ENCODE results near the gene PLAAT3.
"Not testable (repeated sequence)": the region's sequence is repeated elsewhere in the genome, so short reads cannot be mapped to it uniquely, and the experiment has no call there.

PLAAT3 gene
- 2.3 reads per million, percentile 5 among the genes with 10 or more reads in this experiment for total RNA-seq

- DNase-seq: peak; percentile 10
These were observed at the start of gene PLAAT3 for GRCh38 chr11:63614136-63614671. Gene PLAAT3 (minus strand): TSS chr11:63614433. CDS start chr11:63614014, 419 bp downstream.

GRCh38 chr11:63663809-63664208 lies 49.6 kb upstream of the PLAAT3 start:
- no peak for DNase-seq

- DNase-seq: no peak
These were observed 46.7 kb upstream of the PLAAT3 start for GRCh38 chr11:63660972-63661371.

- no peak for DNase-seq
These were observed 38.4 kb upstream of the PLAAT3 start for GRCh38 chr11:63652671-63653070.

- DNase-seq: no peak
These were observed 29.0 kb upstream of the PLAAT3 start for GRCh38 chr11:63643205-63643604.

GRCh38 chr11:63641727-63642126 lies 27.5 kb upstream of the PLAAT3 start:
- no peak for DNase-seq

- no peak for DNase-seq
These were observed 25.1 kb upstream of the PLAAT3 start for GRCh38 chr11:63639199-63639832.

- DNase-seq: not testable (repeated sequence)
These were observed 24.2 kb upstream of the PLAAT3 start for GRCh38 chr11:63638436-63638835.

GRCh38 chr11:63635762-63636465 lies 21.7 kb upstream of the PLAAT3 start:
- DNase-seq: peak; percentile 62

GRCh38 chr11:63629426-63629825 lies 15.2 kb upstream of the PLAAT3 start:
- no peak for DNase-seq

GRCh38 chr11:63623513-63624140 lies 9.4 kb upstream of the PLAAT3 start:
- no peak for DNase-seq

- DNase-seq: no peak
These were observed 8.1 kb upstream of the PLAAT3 start for GRCh38 chr11:63622323-63622722.

GRCh38 chr11:63621071-63621470 lies 6.8 kb upstream of the PLAAT3 start:
- no peak for DNase-seq

- no peak for DNase-seq
These were observed 5.7 kb upstream of the PLAAT3 start for GRCh38 chr11:63619967-63620366.

GRCh38 chr11:63617686-63618085 lies 3.5 kb upstream of the PLAAT3 start:
- not testable (repeated sequence) for DNase-seq

- no peak for DNase-seq
These were observed 2.7 kb upstream of the PLAAT3 start for GRCh38 chr11:63616953-63617352.

GRCh38 chr11:63613517-63614135 lies 607 bp downstream of the PLAAT3 start:
- peak; percentile 29 for DNase-seq

GRCh38 chr11:63612181-63612580 lies 2.1 kb downstream of the PLAAT3 start:
- DNase-seq: no peak

GRCh38 chr11:63611395-63611747 lies 2.9 kb downstream of the PLAAT3 start:
- DNase-seq: no peak

GRCh38 chr11:63610604-63611394 lies 3.4 kb downstream of the PLAAT3 start:
- no peak for DNase-seq

- DNase-seq: no peak
These were observed 4.2 kb downstream of the PLAAT3 start for GRCh38 chr11:63609971-63610580.

GRCh38 chr11:63609536-63609935 lies 4.7 kb downstream of the PLAAT3 start:
- no peak for DNase-seq
